Tibial nerve (tissue), 4 donors: ENCODE data around the gene MLN.

Source experiments
- CTCF ChIP-seq, 5 experiments: fragments of 200-600 bp in 3 of 5; fragments of 450-650 bp in 2 of 5; sonication (generic) in 3 of 5; IDR thresholded peaks; one replicate each; pipeline ENCODE4 v1.5.1; 2016 to 2019; ENCODE audit warnings: antibody characterized with exemption in 5 of 5, mild to moderate bottlenecking in 3 of 5, moderate library complexity in 2 of 5
- EP300 ChIP-seq, 2 donors: sonication (generic); formaldehyde crosslinking; IDR thresholded peaks; one replicate each; pipeline ENCODE4 v1.6.1; 2017; ENCODE audit warnings: antibody characterized with exemption in 2 of 2, mild to moderate bottlenecking in 1 of 2
- POLR2A ChIP-seq, 2 donors: fragments of 450-650 bp; IDR thresholded peaks; one replicate each; pipeline ENCODE4 v1.6.1; 2017; ENCODE audit warnings: antibody characterized with exemption in 2 of 2, mild to moderate bottlenecking in 2 of 2, moderate library complexity in 2 of 2

GRCh38 chr6:33841868-33842267, 38.1 kb upstream of the MLN start:
- TF ChIP-seq CTCF (IDR thresholded peaks at IDR 0.05) (no peak), EP300 (IDR thresholded peaks at IDR 0.05) (no peak), POLR2A (IDR thresholded peaks at IDR 0.05) (no peak)
